Measurements from ENCODE around the gene PURA.
"Not testable (repeated sequence)": the region's sequence is repeated elsewhere in the genome, so short reads cannot be mapped to it uniquely, and the experiment has no call there.

PURA gene

DNA sequence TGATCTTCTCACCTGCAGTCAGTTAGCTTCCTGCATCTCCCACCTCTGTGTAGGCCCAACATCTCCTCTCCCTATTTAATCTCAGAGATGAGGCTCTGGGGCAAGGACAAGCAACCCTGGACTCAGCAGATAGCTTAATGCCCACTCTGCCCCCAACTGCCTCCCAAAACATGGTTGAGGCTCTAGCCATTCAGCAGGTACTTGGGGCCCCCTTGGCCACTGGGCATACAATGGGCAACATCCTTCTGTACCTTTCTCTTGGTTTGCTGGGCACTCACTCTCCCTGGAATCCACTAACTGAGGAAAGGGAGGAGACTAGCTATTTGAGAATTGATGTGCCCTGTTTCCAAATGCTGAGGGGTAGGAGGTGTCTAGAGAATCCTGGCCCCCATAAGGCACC is 21.2 kb downstream of the PURA start:
- no peak for DNase-seq (ENCODE audit: low read depth in 2 of 2)

DNA sequence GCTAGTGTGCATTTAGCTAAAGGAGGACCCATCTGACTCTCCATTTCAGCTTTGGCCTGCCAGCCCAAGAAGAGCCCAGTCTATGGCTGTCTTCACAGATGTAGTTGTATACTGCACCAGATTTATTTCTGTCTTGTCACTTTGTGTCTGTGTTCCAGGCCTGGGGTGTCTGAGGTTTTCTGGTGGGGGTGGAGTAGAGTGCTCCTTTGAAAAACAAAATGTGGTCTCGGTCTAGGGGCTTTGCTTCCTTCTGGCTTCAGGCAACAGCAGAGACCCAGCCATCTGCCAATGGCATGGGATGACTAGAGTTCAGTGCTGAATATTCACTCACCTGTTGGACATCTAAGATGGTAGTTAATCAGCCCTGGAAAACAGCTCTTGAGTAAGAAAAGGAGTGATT is 22.7 kb downstream of the PURA start:
- DNase-seq (ENCODE audit: low read depth in 2 of 2) = no peak

DNA sequence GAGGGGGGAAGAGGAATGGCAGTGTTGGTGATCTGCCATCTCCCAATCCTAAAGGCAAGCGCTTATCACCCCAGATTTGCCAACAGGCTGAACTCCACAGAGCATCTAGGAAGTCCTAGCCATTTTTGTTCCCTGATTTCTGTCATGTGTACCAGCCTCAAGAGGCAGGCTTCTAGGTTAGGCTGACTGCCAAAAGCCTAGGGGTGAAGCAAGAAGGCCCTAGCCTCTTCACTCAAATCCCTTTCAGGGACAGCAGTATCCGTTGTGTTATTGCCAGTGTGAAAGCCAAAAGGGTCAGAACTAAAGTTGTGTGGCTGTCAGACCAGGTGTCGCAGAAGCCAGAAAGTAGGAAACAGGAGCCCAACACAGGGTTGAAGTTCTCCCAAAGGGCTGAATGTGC is 26.5 kb downstream of the PURA start:
- no peak for DNase-seq (ENCODE audit: low read depth in 2 of 2)

DNA sequence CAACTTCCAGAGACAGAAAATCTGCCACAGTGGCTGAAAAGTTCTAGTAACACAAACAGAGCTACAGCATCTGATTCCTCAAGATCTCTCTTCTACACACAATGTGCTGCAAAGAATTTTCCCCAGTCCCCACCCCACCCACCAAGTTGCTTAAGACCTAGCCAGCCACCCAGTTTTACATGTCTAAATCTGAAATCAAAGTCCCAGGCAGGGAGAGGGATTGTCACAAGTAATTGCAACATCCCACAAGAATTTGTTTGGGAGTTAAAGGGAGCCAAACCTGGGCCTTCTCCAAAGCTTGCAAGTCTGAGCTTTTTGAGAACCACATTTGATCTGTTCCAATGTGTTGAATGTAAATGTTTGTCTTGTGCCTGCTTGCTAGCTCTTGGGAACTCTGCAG is 27.3 kb downstream of the PURA start:
- DNase-seq (ENCODE audit: low read depth in 2 of 2) = peak; percentile 11 to 22

DNA sequence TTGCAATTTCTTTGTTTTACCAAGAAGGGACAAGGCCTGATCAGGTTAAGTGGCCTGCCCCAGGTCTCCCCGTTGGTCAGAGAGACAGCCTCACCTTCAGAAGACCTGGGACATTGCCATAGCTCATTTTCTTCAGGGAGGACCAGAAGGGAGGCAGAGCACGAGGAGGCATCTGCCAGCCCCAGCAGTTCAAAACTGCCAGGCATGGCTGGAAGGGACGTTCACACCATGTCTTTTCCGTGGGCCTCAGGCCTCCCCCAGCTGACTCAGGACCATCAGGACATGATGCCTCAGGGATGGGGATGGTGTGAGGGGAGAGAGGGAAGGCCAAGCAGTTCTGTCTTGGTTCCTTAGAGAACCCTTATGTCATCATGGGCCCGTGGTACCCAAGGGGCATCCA is 28.3 kb downstream of the PURA start:
- no peak for DNase-seq (ENCODE audit: low read depth in 2 of 2)

DNA sequence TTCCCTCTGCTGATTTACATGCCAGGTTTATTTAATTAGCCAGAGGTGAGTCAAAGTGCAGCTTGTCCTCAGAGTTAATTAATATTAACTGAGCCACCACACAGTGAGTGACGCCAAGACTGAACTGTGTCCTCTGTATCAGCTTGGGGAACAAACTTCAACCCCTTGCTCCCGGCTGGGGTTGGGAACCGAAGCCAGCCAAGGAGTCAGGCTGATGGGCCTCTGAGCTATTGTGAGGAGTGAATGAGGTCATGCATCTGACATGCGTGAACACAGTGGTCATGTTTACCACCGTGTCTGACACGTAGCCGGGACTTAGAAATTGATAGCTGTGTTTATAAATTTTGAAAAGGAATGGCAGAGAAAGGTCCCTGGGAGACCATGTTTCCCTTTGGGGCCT is 28.9 kb downstream of the PURA start:
- DNase-seq (ENCODE audit: low read depth in 2 of 2) = no peak

DNA sequence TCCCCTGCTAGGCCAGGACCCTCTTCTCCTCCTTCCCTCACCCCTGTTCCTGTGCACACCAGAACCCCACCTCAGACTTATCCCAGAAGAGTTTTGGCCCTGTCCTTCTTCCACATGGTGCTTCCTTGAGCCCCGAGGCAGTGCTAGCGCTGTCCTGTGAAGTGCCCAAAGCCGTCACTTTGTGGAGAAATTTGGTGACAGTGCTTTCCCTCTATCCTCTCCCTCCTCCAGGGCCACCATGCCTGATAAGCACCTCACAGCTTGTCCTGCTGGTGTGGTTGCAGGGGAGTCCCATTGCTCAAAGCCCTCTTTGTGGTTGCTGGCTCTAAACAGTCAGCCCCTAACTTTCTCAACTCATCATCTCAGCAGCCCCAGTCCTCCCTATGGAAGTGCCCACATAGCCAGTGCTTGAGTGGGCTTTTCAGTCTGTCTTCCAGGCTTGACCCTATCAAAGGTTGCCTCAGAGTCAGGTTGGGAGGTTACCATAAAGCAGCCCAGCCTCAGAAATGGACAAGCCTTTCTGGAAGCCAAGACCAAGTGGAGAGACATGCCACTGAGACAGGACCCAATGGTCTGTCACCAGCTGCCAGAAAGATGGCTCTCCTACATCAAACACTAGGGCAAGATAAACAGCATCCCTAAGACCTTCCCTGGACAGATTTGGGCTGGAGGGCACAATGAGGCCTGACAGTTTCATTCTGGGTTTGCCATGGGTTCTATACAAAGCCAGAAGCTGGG is 29.8 kb downstream of the PURA start:
- DNase-seq (ENCODE audit: low read depth in 2 of 2) = no peak

DNA sequence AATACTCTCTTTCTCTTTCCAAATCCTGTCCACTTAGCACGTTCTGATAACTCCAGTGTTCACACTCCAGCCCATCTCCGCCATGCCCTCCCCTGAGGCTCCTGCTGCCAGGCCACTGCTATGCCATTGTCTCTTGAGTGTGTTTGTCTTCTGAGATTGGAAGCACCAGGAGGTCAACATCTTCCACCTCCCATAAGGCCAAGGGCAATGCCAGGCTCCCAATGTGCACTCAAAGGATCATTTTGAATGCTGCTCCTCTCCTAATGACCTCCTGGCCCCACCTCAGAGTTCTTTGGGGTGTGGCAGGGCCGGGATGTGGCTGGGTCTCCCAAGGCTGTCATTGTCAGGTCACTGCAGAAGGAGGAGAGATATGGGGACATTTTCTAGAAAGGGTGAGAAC is 31.3 kb downstream of the PURA start:
- DNase-seq (ENCODE audit: low read depth in 2 of 2) = no peak

DNA sequence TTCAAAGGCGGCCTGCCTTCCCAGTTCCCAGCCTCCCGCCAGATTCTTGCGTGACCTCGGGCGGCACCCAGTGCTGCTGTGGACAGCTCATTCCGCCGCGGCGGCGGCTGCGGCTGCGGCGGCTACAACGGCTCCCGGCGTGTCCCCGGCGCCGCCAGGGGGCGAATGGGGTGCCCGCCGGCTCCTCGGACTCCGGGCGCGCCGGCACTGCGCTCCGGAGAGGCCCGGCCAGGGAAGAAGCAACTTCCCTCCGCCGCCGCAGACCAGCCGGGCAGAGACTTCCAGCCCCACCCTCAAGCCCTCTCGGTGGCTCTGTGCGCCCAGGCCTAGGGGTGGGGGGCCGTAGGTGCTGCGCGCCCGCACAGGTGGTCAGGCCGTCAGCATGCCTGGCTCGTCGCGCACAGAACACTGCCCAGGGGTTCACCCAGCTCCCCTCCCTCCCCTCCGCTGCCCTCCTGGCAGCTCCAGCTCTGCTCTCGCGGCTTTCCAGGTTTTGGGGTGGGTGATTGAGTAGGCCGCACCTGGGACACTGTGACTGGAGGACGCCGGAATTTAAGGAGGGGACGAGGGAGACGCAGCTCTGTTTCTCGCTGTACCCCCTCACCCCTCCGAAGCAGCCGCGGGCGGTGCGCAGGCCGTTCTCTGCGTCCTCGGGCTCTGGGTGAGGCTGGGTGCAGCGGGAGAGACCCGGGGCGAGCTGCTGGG is 32.1 kb downstream of the PURA start:
- peak; percentile 13 to 18 for DNase-seq (ENCODE audit: low read depth in 2 of 2)

DNA sequence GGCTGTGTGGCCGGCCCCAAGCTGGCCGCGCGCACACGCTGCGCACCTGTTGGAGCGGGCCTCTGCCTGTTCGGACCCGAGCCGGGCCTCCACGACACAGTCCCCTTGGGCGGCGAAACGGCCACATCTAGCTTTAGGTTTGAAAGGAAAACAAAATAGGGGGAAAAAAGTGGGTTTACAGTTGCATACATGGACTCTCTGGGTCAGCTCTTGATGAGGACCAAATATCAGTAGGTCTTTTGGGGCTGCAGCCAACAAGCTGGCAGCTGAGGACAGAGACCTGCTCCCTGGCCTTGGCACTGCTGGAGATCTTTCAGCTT is 32.6 kb downstream of the PURA start:
- DNase-seq (ENCODE audit: low read depth in 2 of 2) = no peak

DNA sequence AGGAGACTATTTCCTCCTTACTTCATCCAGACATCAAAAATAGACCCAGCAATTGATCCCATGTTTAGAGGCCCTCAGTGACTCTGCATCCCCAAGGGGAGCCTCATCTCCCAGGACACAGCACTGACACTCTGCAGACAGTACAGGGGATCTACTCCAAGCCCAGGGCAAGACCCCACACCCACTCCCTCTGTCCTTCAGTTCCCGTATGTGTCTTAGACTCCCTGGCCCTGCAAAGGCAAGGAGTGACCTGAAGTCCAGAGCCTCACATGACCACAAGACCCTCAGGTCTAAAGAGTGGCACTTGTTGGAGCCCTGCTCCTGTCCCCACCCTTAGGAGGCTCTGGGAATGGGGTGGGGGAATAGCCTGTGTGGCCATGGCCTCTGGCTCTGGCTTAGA is 33.6 kb downstream of the PURA start:
- no peak for DNase-seq (ENCODE audit: low read depth in 2 of 2)

DNA sequence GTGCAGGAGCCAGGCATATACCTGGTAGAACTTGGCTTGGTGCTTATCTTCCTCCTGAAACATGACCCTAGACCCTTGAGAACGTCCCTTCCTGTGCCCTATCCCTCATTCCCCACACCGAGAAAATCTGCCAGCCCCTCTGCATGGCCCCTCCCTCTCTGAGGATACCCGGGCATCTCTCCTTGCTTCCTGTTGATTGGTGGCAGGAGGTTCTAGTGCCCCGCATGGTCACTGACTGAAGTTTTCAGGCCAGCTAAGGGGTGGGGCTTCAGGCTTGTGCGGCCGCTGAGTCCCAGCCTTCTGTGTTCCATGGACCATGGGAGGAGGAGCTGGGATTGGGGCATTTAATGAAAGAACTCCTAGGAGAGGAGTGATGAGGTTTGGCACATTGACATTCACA is 34.6 kb downstream of the PURA start:
- no peak for DNase-seq (ENCODE audit: low read depth in 2 of 2)

DNA sequence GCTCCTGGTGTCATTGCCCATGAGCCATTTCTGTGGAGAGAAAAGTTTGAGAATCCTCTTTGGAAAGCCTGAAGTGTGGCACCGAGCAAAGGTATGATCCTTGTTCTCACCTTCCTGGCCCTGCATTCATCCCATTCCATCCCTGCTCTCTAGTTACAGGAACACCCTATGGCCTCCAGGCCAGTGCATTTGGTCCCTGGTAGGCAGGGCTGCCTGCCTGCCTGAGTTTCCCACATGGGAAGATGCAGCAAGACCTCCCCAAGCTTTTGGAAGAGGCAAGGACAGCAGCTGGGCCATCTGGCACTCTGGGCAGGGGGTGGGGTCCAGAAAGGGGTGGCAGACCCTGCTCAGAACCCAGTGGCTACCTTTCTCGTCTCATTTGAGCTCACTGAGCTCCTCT is 36.3 kb downstream of the PURA start:
- DNase-seq (ENCODE audit: low read depth in 2 of 2) = no peak

DNA sequence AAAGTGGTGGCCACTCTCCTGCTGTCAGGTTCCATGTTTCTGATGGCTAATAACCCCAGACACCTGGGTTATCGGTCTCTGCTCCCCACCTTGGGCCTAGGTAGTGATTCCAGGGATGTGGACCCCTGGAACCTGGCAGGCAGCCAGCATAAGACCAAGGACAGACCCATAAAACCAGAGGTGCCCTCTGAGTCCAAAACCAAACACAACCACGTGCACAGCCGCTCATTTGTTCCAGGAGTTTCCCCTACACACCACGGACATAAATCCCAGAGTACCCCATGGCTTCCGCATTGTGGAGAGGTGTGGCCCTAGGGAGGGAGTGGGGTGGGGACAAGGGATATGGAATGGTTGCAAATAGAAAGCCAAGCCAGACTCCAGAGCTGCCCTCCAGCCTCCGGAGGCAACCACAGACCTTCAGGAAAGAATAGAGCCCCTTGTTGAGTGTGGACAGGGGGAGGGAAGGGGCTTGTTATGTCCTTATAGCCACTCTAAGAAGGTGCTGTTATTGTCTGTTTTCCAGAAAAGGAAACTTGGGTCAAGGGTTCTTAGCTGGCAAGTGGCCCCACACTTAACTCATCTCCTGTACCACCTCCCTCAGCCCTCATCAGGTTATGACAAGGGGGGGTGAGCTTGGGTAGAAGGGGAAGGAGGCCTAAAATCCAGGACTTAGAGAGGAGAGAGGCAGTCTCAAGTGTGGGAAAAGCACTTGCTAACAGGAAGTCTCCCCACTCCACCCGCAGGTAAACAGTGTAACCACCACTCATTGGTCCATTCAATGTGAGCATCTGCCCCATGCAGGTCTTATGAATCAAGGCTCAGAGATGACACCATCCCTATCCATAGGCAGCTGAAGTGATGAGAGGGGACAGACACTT is 37.5 kb downstream of the PURA start:
- DNase-seq (ENCODE audit: low read depth in 2 of 2) = no peak

DNA sequence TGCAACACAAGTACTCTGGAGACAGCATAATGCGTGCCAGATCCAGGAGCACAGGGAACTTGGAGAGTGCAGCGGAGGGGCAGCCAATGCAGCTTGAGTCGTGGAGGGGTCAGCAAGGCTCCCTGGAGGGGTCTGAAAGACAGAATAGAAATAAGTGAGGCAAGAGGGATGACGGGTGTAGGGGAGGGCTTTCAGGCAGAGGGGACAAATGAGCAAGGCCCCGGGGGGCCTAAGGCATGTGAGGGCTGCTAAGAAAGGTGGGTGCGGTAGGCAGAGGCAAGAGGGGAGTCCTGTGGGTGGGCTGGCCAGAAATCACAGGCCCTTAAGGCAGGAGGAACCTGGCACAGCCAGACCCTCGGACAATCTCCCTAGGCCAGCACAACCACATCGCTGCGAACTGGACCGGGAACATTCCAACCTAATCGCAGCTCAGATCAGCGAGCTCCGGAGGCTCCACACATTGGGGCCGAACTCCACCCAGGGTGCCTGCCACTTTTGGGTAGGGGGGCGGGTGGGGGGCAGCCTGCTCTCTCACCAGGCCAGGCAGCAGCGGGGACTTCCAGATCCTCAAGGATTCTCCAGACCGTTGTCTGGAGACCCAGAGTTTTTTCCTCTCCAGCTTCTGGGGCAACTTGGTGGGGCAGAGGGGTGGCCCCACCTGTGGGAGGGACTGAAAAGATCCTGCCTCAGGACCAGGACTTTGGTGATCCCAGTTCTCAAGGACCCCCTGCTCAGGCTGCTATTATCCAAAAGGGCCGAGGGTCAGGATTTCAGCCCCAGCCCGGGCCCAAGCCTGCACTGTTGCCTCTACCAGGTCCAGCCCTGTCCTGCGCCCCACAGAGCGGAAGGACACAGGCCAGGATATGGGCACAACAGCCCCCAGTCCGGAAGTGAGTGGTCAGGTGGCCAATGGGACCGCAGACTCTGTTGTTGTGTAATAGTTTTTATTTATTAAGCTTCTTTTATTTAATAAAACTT is 38.4 kb downstream of the PURA start:
- DNase-seq (ENCODE audit: low read depth in 2 of 2) = no peak

DNA sequence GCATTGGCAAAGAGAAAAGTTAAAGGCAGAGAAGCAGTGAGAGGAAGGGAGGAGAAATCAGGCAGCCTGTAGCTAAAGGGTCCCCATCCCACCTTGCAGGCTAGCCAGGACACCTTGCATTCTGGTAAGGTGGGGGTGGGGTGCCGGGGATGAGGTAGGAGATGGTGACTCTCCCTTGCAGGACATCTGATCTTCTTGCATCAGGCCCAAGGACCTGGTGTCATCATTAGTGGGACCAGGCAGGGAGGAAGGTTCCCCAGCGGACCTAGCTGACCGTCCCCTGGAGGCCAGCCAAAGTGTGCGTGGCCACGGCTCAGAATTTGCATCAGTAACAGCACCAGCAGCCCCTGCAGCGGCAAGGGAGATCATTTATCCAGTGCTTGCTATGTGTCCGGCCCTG is 39.3 kb downstream of the PURA start:
- no peak for DNase-seq (ENCODE audit: low read depth in 2 of 2)

DNA sequence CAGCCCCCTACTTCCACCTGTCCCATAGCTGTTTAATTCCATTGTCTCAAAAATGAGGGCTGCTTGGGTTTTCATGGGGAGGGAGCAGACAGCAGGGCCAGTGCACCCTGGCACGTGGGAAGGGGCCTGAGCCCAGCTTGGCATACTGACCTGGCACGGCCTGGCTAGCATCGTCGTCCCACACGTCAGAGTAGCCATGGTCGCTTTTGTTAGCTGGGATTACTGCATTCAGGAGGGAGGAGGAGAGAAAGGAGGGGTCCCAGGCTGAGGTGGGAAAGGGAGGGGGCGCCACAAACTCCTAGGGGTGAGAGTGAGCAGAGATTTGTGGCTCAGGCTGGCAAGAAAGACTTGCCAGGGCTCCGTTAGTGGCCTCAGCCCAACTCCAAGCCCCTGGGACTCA is 40.0 kb downstream of the PURA start:
- no peak for DNase-seq (ENCODE audit: low read depth in 2 of 2)

DNA sequence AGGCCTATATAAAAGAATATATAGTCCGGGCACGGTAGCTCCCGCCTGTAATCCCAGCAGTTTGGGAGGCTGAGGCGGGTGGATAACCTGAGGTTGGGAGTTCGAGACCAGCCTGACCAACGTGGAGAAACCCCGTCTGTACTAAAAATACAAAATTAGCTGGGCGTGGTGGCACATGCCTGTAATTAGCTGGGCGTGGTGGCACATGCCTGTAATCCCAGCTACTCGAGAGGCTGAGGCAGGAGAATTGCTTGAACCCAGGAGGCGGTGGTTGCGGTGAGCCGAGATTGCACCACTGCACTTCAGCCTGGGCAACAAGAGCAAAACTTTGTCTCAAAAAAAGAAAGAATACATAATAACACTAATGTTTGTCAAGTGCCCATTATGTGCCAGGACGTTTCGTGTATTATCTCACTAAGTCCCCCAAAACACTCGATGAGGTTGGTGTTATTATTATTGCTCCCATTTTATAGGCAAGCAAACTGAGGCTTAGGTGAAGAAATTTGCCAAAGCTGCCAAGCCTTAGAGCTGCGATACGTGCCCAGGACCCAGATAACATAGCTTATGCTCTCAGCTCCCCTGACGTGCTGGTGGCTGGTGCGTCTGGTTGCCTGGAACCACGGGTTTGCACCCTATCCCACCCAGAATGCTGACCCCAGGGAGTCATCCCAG is 40.9 kb downstream of the PURA start:
- DNase-seq (ENCODE audit: low read depth in 2 of 2) = not testable (repeated sequence)

DNA sequence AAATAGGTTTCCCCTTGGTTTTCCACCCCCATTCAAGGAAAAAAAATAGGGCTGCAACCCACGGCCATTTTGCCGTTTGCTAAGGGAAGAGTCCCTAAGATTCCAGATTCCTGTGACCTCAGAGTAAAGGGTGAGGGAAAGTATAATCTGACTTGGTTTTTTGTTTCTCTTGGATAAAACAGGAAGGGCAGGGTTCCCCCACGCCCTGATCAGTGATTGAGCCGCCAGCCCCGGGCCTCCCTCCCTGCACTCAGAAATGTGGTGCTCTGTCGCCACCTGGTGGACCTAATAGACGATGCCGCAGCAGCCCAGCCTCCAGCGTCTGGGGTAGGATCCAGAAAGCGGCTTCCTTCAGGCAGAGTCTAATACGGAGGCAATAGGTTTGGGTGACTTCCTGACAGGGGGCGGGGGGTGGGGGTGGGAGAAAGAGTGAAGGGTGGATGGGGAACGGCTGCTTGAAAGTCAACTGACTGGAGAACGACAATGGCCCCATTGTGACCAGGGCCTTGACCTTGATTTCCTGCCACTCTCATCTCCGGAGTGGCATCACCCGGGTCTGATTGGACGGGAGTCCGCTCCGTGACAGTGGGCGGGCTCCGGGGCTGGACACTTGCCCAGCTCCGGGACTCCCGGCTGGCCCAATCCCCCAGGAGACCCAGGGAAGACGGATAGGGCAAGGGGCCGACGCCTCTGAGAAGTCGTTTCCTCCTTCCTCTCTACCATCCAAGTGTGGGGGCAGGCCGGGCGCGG is 43.3 kb downstream of the PURA start:
- DNase-seq (ENCODE audit: low read depth in 2 of 2) = peak in 1 of 2 experiments; percentile 48
